Activated CD4-positive, alpha-beta T cell treated with anti-CD3 and anti-CD28 coated beads, Interleukin-2, amount 50 U/mL, for 4 hours (primary cell): ENCODE data around the gene PPP6R3.
"Not testable (repeated sequence)": the region's sequence is repeated elsewhere in the genome, so short reads cannot be mapped to it uniquely, and the experiment has no call there.

Source experiments
- DNase-seq, 2 experiments: peaks; one replicate each; pipeline ENCODE4 v3.0.0-alpha.2; 2020

Gene PPP6R3

GRCh38 chr11:68436985-68437926 lies 23.3 kb upstream of the PPP6R3 start:
- DNase-seq = no peak

DNA sequence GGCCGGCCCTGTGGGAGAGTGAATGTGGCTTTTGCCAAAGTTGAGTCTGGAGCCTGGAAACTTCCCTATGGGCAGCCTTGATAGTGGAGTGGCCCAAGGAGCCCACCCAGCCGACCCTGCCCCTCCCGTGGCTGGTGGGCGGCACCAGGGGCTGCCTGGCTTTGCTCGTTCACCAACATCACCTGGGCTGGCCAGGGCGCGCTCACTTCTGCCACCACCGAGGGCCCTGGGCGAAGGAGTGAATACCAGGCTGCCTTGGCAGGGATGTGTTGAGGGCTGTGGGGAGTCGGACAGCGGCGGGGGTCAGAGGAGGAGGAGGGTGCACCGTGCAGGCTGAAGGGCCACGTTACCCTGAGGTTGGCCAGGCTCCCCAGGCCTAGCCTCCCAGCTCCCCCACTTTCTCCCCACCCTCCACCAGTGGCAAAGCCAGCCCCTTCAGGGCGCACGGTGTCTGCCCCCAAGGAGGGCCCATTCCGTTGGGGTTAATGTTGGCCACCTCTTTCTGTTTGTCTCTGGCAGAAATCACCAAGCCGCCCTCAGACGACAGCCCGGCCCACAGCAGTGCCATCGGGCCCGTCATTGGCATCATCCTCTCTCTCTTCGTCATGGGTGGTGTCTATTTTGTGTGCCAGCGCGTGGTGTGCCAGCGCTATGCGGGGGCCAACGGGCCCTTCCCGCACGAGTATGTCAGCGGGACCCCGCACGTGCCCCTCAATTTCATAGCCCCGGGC lies 22.5 kb upstream of the PPP6R3 start:
- DNase-seq = no peak

GRCh38 chr11:68438658-68439259 lies 21.8 kb upstream of the PPP6R3 start:
- no peak for DNase-seq

- DNase-seq = no peak
These were observed 21.0 kb upstream of the PPP6R3 start for GRCh38 chr11:68439355-68440065.

GRCh38 chr11:68440224-68440623 lies 20.3 kb upstream of the PPP6R3 start:
- no peak for DNase-seq

DNA sequence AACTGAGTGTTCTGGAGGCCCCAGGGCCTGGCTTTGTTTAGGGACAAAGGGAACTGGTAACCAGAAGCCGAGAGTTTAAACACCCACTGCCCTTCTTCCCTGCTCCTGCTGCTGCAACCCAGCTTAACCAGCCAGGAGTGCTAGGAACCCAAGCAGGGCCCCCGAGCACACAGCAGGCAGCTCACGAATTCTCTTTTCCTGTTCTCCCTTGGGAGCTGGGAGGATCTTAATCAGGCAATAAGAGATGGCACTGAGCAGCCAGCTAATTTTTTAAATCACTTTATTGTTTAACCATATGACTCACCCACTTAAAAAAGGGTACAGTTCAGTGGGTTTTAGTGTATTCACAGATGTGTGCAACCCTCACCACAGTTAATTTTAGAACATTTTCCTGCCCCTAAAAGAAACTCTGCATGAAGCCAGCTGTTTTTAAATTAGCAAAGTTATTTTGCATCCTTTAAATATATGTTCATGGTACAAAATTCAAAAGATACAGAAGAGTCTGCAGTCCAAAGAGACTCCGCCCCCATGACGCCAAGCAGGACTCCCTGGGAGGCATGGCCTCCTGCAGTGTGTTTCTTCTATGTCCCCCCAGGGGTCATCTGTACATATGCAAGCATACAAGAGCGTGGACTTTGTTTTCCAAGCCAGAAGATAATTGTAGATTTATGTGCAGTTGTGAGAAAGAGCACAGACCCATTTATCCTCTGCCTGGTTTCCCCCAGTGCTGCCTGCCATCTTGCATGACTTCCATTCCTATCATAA lies 18.9 kb upstream of the PPP6R3 start:
- no peak for DNase-seq

- DNase-seq = no peak
These were observed 18.1 kb upstream of the PPP6R3 start for GRCh38 chr11:68442433-68442832.

GRCh38 chr11:68444566-68444965 lies 16.0 kb upstream of the PPP6R3 start:
- no peak for DNase-seq

DNA sequence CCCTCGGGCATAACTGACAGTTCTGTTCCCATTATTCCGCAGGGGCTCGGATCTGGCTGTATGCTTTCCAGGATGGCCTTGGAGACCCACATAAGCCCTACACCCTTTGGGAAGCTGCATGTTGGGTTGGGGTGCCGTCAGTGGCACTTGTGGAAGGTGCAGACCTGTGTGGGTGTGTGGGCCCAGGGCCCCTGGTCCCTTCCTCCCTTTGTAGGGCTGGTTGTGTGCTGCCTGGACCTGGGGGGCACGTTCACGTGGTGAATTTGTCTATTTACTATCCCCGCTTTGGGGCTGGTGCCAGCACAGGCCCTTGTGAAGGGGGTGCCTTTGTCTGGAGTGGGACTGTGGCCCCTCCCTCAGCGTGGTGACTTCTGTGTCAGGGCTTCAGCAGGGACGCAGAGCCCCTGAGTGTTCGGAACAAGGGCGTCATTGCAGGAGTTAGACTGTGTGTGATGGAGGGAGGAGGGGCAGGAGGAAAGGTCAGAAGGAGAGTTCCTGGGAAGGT lies 15.0 kb upstream of the PPP6R3 start:
- DNase-seq = no peak

DNA sequence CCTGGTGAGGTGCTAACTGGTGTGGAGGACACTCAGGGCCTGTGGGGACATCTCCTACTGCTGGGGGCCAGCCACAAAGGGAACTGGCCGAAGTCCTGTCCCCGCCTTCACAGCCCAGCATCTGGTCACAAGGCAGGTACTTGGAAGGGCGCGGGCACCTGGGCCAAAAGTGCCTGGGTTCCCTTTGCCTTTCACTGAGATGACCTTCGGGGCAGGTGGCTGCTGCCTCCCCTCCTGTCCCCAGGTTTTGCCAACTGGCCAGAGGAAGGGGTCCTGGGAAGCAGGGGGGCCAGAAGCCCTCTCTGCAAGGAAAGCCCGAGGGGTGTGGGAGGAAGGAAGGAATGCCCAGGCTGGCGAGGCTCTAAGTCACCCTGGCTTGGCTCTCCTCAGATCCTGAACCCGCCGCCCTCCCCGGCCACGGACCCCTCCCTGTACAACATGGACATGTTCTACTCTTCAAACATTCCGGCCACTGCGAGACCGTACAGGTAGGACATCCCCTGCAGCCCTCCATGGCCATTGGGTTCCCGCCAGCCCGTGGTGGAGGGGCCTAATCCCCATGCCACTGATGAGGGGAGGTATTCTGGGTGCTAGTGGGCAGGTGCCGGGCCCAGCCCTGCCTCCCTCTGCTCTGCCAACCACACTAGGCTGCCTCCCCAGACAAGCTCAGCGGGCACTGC lies 14.4 kb upstream of the PPP6R3 start:
- no peak for DNase-seq

DNA sequence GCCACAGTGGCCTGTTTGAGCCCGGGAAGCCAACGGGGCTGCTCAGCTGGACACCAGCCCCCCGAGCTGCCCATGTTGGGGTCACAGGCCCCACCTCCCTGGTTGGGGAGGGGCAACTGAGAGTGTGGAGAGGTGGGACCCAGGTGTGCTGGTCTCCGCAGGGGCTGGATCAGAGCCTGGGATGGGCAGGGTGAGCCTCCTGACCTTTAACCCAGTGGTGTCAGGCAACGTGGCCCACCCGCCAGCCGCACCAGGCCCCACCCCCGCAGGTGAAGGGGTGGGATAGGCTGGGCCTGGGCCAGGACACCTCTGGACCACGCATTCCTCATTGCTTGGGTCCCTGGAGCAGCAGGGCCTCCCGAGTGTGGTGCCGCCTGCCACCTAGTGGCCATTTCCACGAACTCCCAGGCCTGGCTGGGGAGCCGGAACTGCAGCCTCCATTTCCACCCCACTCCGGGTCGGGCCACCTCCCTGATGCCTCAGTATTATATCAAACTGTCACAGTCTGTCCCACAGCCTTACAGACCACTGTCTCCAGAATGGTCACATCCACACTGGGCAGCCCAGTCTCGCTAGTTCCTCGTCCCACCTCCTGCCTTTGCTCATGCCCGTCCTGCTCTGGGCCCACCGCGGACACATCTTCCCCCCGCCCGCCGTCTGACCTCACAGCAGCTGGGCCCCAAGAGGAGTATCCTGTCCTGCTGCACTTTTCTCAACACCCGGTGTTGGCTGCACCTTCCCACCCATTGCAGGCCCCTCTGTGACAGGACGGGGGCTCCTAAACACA lies 13.3 kb upstream of the PPP6R3 start:
- peak; percentile 72 to 74 for DNase-seq

DNA sequence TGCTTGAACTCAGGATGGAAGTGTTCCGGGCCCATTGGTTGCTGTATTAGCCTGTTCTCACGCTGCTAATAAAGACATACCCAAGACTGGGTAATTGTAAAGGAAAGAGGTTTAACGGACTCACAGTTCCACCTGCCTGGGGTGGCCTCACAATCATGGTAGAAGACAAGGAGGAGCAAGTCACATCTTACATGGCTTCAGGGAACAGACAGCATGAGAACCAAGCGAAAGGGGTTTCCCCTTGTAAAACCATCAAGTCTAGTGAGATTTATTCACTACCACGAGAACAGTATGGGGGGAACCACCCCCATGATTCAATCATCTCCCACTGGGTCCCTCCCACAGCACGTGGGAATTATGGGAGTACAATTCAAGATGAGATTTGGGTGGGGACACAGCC lies 12.6 kb upstream of the PPP6R3 start:
- DNase-seq = not testable (repeated sequence)

- no peak for DNase-seq
These were observed 11.9 kb upstream of the PPP6R3 start for GRCh38 chr11:68448604-68449011.

- no peak for DNase-seq
These were observed 10.6 kb upstream of the PPP6R3 start for GRCh38 chr11:68449951-68450350.

DNA sequence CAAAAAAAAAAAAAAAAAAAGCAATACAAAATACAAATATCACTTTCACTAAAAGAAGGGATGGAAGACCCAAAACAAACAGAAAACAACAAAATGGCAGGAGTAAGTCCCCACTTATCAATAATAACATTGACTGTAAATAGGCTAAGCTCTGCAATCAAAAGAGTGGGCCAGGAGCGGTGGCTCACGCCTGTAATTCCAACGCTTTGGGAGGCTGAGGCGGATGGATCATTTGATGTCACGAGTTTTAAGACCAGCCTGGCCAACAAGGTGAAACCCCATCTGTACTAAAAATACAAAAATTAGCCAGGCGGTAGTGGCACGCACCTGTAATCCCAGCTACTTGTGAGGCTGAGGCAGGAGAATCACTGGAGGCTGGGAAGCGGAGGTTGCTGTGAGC lies 9.8 kb upstream of the PPP6R3 start:
- no peak for DNase-seq

DNA sequence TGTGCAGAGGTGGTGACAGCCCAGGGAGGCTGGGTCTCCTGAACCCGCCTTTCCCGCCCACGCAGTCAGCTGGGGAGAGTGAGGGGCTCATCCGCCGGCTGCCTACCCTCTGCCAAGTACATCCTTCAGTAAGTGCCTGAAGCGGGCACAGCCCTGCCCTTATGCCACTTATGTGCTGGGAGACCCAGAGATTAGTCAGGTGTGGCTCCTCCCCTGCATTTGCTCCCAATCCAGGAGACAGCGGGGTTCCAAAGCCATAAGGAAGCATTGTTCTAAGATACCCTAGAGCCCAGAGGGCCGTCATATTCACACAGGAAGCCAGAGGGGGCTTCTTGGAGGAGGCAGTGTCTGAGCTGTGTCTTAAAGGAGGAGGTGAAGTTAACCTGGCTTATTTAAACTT lies 5.8 kb upstream of the PPP6R3 start:
- no peak for DNase-seq

- no peak for DNase-seq
These were observed 5.1 kb upstream of the PPP6R3 start for GRCh38 chr11:68455485-68455884.

- no peak for DNase-seq
These were observed 3.2 kb upstream of the PPP6R3 start for GRCh38 chr11:68457216-68457897.

GRCh38 chr11:68457898-68458249 lies 2.7 kb upstream of the PPP6R3 start:
- no peak for DNase-seq

- DNase-seq = not testable (repeated sequence)
These were observed 2.2 kb upstream of the PPP6R3 start for GRCh38 chr11:68458340-68458739.
